HCT116 (cell line): ENCODE results near the gene FAM171A1. TPM values are rescaled to one million over a fixed set of nuclear protein-coding genes. Genes with fewer than 3 reads are reported as not detected.

Experiments used
- ATAC-seq: fragments of 200-7000 bp; cut with Tn5 transposase; 2 replicates; pipeline ENCODE4 v1.9.1; 2020; ENCODE audit warnings: mild to moderate bottlenecking, moderate library complexity
- BruUV-seq: library from RNA; stranded (reverse); fragments of 400-500 nt; replicated peaks from 2 replicates; lab custom pipeline; 2021; lab: Mats Ljungman, UMichigan
- CTCF ChIA-PET: fragments of 300-600 bp; sonication (Branson Sonifier 250); formaldehyde crosslinking; loops from one replicate; lab custom pipeline; 2021; ENCODE audit warnings: antibody characterized with exemption; lab: Charles Lee
- POLR2A ChIA-PET: fragments of 300-600, 350-600 bp; sonication (Branson Sonifier 250); formaldehyde crosslinking; loops from one replicate; lab custom pipeline; 2021; ENCODE audit warnings: antibody characterized with exemption; lab: Charles Lee
- RAD21 ChIA-PET, 2 experiments: fragments of 300-600 bp; sonication (Branson Sonifier 250); formaldehyde crosslinking; loops; one replicate each; lab custom pipeline; 2023; ENCODE audit warnings: low total read pairs in 2 of 2; ENCODE audit not compliant: uncharacterized antibody in 2 of 2, unreplicated experiment in 2 of 2, low non-redundant PET in 1 of 2; lab: Charles Lee
- DNase-seq: peaks from one replicate; pipeline ENCODE4 v3.0.0-alpha.2; 2010; ENCODE audit warnings: low read depth, low spot score
- H2AFZ ChIP-seq: fragments of 200-600 bp; shearing (Covaris generic), sonication (generic); 2 replicates; pipeline ENCODE4 v1.6.1; 2017; ENCODE audit warnings: low read depth, mixed run types, mixed read lengths, antibody characterized with exemption, low read length; ENCODE audit not compliant: poor library complexity, severe bottlenecking
- H3K27ac ChIP-seq: 2 replicates; pipeline ENCODE4 v1.5.1; 2012; ENCODE audit warnings: low read depth, low read length
- H3K27me3 ChIP-seq: fragments of 200-600 bp; sonication (generic); 2 replicates; pipeline ENCODE4 v1.6.1; 2016; ENCODE audit warnings: mixed run types, low read length, mixed read lengths; ENCODE audit not compliant: insufficient read depth
- H3K36me3 ChIP-seq, 2 experiments: fragments of 200-500 bp in 1 of 2; fragments of 200-600 bp in 1 of 2; sonication (Bioruptor generic) in 1 of 2; sonication (generic) in 1 of 2; 2 replicates each; pipeline versions ENCODE4 v1.5.1 to v1.6.1; 2014 to 2016; ENCODE audit warnings: low read length in 2 of 2, inconsistent platforms in 1 of 2, mixed read lengths in 1 of 2, mixed run types in 1 of 2; ENCODE audit not compliant: insufficient read depth in 2 of 2, control insufficient read depth in 1 of 2
- H3K4me1 ChIP-seq, 2 experiments: fragments of 200-600 bp in 1 of 2; sonication (generic) in 1 of 2; 2 replicates each; pipeline versions ENCODE4 v1.5.1 to v1.6.1; 2012 to 2017; ENCODE audit warnings: low read length in 2 of 2, inconsistent platforms in 1 of 2, mild to moderate bottlenecking in 1 of 2, mixed read lengths in 1 of 2, mixed run types in 1 of 2, moderate library complexity in 1 of 2; ENCODE audit not compliant: insufficient read depth in 2 of 2, control insufficient read depth in 1 of 2
- H3K4me2 ChIP-seq: fragments of 200-600 bp; sonication (generic); 2 replicates; pipeline ENCODE4 v1.6.1; 2017; ENCODE audit warnings: mixed run types, low read length, mixed read lengths
- H3K4me3 ChIP-seq, 2 experiments: fragments of 200-600 bp in 1 of 2; sonication (generic) in 1 of 2; replicated peaks in 1 of 2; 2 replicates each; pipeline ENCODE4 v1.5.1; 2011 to 2016; ENCODE audit warnings: low read length in 2 of 2, control low read depth in 1 of 2, low read depth in 1 of 2, mild to moderate bottlenecking in 1 of 2, mixed read lengths in 1 of 2, mixed run types in 1 of 2
- H3K79me2 ChIP-seq: fragments of 200-600 bp; sonication (generic); 2 replicates; pipeline ENCODE4 v1.6.1; 2017; ENCODE audit warnings: mild to moderate bottlenecking, mixed run types, low read length, moderate library complexity, mixed read lengths; ENCODE audit not compliant: insufficient read depth
- H3K9ac ChIP-seq: fragments of 200-600 bp; sonication (generic); 2 replicates; pipeline ENCODE4 v1.6.1; 2016; ENCODE audit warnings: low read length, mixed read lengths
- H3K9me2 ChIP-seq: fragments of 200-600 bp; sonication (generic), shearing (Covaris generic); 2 replicates; pipeline ENCODE4 v1.6.1; 2017; ENCODE audit warnings: mixed run types, mild to moderate bottlenecking, moderate library complexity; ENCODE audit not compliant: insufficient read depth
- H3K9me3 ChIP-seq, 2 experiments: fragments of 200-500 bp in 1 of 2; fragments of 200-600 bp in 1 of 2; sonication (Bioruptor generic) in 1 of 2; sonication (generic) in 1 of 2; 2 replicates each; pipeline ENCODE4 v1.6.1; 2014 to 2017; ENCODE audit warnings: low read length in 2 of 2, mixed read lengths in 2 of 2, inconsistent platforms in 1 of 2, low read depth in 1 of 2, mild to moderate bottlenecking in 1 of 2, mixed run types in 1 of 2, moderate library complexity in 1 of 2; ENCODE audit not compliant: control insufficient read depth in 1 of 2, insufficient read depth in 1 of 2
- H4K20me1 ChIP-seq: fragments of 200-600 bp; sonication (generic), shearing (Covaris generic); 2 replicates; pipeline ENCODE4 v1.6.1; 2017; ENCODE audit warnings: mixed run types, mild to moderate bottlenecking, moderate library complexity; ENCODE audit not compliant: insufficient read depth
- ATF3 ChIP-seq: IDR thresholded peaks from 2 replicates; pipeline ENCODE4 v1.6.1; 2012
- EGR1 ChIP-seq: IDR thresholded peaks from 2 replicates; pipeline ENCODE4 v1.6.1; 2012; ENCODE audit warnings: low read depth
- JUND ChIP-seq: IDR thresholded peaks from 2 replicates; pipeline ENCODE4 v1.6.1; 2012
- MAX ChIP-seq: IDR thresholded peaks from 2 replicates; pipeline ENCODE4 v1.6.1; 2012
- RAD21 ChIP-seq: IDR thresholded peaks from 2 replicates; pipeline ENCODE4 v1.6.1; 2012; ENCODE audit warnings: low read depth, mild to moderate bottlenecking
- REST ChIP-seq: IDR thresholded peaks from 2 replicates; pipeline ENCODE4 v1.6.1; 2012; ENCODE audit warnings: low read depth
- TCF7L2 ChIP-seq: IDR thresholded peaks from 2 replicates; pipeline ENCODE4 v1.7.0; 2011; ENCODE audit warnings: borderline replicate concordance, inconsistent platforms; ENCODE audit not compliant: insufficient read depth, insufficient read length; ENCODE audit errors: extremely low read depth
- ZNF274 ChIP-seq: fragments of 200-500 bp; sonication (Bioruptor generic); IDR thresholded peaks from 2 replicates; pipeline ENCODE4 v1.6.1; 2014; ENCODE audit warnings: mild to moderate bottlenecking, low read depth, low read length, inconsistent platforms
- intact Hi-C: fragments of 100-400 bp; cut with micrococcal nuclease; formaldehyde crosslinking; loops from 2 replicates; pipeline ENCODE4 v1.10.0; 2022
- total RNA-seq: library from RNA; stranded (reverse); gene quantifications from one replicate; pipeline ENCODE4 v1.2.1, GENCODE V29; 2021; ENCODE audit not compliant: unreplicated experiment

The FAM171A1 gene
- total RNA-seq, 1 experiment from 2014 or later = 32.5 TPM

GRCh38 chr10:15244635-15245197 is 126.4 kb downstream of the FAM171A1 start:
- Histone ChIP-seq H3K4me1 (peaks cover 10 to 20% of the 10 kb centered on the region in 2 experiments), H3K27ac (no peak overlapping the region), H3K9me2 (no peaks in the 10 kb centered on the region), H2AFZ (no peak overlapping the region), H3K36me3 (no peaks in the 10 kb centered on the region), H3K9me3 (no peaks in the 10 kb centered on the region), H3K9ac (no peak overlapping the region), H3K4me2 (no peak overlapping the region), H3K27me3 (no peaks in the 10 kb centered on the region), H3K4me3 (no peak overlapping the region), H3K79me2 (no peaks in the 10 kb centered on the region; the same call in 1 of the 2 replicates)
- CTCF ChIA-PET = no interaction called here
- BruUV-seq = no TSS peak
- DNase-seq = no peak
- ATAC-seq = no peak
- POLR2A ChIA-PET = no interaction called here
- TF ChIP-seq ATF3 (no peak), MAX (no peak), ZNF274 (no peak), RAD21 (no peak), REST (no peak), JUND (no peak), TCF7L2 (no peak), EGR1 (no peak)
- TF ChIP-seq, all 23 proteins: peak for 0
- RAD21 ChIA-PET = no interaction called here
- no peaks in the 10 kb centered on the region for H4K20me1 ChIP-seq
- intact Hi-C loops = no loop called here
